ENCODE results near the gene RTP5.

The RTP5 gene

GRCh38 chr2:241853651-241854341, 15.7 kb upstream of the RTP5 start:
- Histone ChIP-seq H2AFZ (ENCODE audit: low read depth, low read length) (no peak overlapping the region), H4K20me1 (ENCODE audit: insufficient read depth, low read length) (0 out of 2 replicates have a peak, but pooled peaks cover 2% of the 10 kb centered on the region), H3K79me2 (ENCODE audit: insufficient read depth, low read length) (no peaks in the 10 kb centered on the region), H3K4me2 (ENCODE audit: insufficient read depth, low read length) (no peak overlapping the region), H3K27me3 (ENCODE audit: insufficient read depth, low read length, poor library complexity) (no peaks in the 10 kb centered on the region), H3K9ac (ENCODE audit: low read depth, low read length) (no peak overlapping the region), H3K4me1 (ENCODE audit: insufficient read depth, low read length) (peaks cover 3% of the 10 kb centered on the region), H3K36me3 (ENCODE audit: insufficient read depth, low read length) (no peaks in the 10 kb centered on the region), H3K9me3 (ENCODE audit: insufficient read depth, low read length, severe bottlenecking) (no peaks in the 10 kb centered on the region), H3K4me3 (ENCODE audit: low read depth in 1 of 2, low read length in 2 of 2) (no peak overlapping the region), H3K27ac (ENCODE audit: low read length) (no peak overlapping the region)
- ATAC-seq (ENCODE audit: insufficient read depth, low read depth), result no peak
- DNase-seq, result no peak
- no peak for TF ChIP-seq EZH2 (IDR thresholded peaks at IDR 0.05; ENCODE audit: borderline replicate concordance, low read depth, low read length, severe bottlenecking)
- TF ChIP-seq, protein P1, sequence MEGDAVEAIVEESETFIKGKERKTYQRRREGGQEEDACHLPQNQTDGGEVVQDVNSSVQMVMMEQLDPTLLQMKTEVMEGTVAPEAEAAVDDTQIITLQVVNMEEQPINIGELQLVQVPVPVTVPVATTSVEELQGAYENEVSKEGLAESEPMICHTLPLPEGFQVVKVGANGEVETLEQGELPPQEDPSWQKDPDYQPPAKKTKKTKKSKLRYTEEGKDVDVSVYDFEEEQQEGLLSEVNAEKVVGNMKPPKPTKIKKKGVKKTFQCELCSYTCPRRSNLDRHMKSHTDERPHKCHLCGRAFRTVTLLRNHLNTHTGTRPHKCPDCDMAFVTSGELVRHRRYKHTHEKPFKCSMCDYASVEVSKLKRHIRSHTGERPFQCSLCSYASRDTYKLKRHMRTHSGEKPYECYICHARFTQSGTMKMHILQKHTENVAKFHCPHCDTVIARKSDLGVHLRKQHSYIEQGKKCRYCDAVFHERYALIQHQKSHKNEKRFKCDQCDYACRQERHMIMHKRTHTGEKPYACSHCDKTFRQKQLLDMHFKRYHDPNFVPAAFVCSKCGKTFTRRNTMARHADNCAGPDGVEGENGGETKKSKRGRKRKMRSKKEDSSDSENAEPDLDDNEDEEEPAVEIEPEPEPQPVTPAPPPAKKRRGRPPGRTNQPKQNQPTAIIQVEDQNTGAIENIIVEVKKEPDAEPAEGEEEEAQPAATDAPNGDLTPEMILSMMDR (IDR thresholded peaks at IDR 0.05; ENCODE audit: borderline replicate concordance, extremely low read depth, low read length, poor library complexity, severe bottlenecking), result no peak

DNA sequence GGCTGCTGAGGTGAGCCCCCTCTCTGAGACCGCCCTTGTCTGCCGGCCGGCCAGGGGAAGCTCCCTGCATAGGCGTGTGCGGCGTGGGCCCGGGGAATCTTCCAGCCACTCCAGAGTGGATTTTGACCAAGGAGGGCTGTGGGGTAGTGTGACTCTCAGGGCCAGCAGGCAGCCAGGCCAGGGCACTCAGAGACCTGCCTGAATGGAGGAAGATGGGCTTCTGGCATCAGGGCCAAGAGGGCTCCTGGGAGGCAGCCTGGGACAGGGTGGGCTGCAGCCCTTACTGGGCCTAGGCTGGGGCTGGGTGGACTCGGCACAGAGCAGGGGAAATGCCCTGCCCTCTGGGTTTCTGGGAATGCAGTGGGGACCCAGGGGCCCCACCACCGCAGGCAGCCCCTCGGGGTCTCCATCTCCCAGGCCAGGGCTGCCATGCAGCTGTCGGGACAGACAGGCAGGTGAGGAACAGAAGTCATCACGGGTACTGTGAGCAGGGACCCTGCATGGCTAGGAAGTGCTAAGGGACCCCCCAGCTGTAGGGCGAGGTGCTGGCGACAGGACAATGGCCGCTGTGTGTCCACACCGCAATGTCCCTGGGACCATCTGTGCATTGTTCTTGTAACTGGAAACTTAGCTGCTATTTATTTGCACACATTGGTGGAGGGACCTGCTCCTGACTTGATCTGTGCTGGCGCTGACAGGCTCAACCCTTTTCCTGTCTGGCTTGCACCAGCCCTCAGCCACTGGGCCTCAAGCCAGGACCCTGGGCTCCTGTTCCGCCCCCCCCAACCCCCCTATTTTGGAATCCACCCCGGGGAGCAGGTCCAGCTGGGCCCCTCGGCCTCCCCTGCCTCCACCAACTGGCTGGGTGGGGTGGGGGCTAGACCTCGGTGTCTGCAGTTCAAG, 14.9 kb upstream of the RTP5 start:
- no peaks in the 10 kb centered on the region for H3K79me2 ChIP-seq (ENCODE audit: insufficient read depth, low read length)
- ATAC-seq (ENCODE audit: insufficient read depth, low read depth) (no peak), DNase-seq (no peak)
- H3K27me3 ChIP-seq (ENCODE audit: insufficient read depth, low read length, poor library complexity), result no peaks in the 10 kb centered on the region
- H3K4me3 ChIP-seq (ENCODE audit: low read depth in 1 of 2, low read length in 2 of 2), result no peak overlapping the region
- H3K9ac ChIP-seq (ENCODE audit: low read depth, low read length), result no peak overlapping the region
- no peak overlapping the region for H3K4me2 ChIP-seq (ENCODE audit: insufficient read depth, low read length)
- H4K20me1 ChIP-seq (ENCODE audit: insufficient read depth, low read length), result 0 out of 2 replicates have a peak, but pooled peaks cover 7% of the 10 kb centered on the region
- H3K4me1 ChIP-seq (ENCODE audit: insufficient read depth, low read length), result peaks cover 11% of the 10 kb centered on the region
- H3K36me3 ChIP-seq (ENCODE audit: insufficient read depth, low read length), result no peaks in the 10 kb centered on the region
- no peak overlapping the region for H2AFZ ChIP-seq (ENCODE audit: low read depth, low read length)
- no peaks in the 10 kb centered on the region for H3K9me3 ChIP-seq (ENCODE audit: insufficient read depth, low read length, severe bottlenecking)
- TF ChIP-seq, protein P1 (IDR thresholded peaks at IDR 0.05; ENCODE audit: borderline replicate concordance, extremely low read depth, low read length, poor library complexity, severe bottlenecking), result no peak
- no peak for TF ChIP-seq EZH2 (IDR thresholded peaks at IDR 0.05; ENCODE audit: borderline replicate concordance, low read depth, low read length, severe bottlenecking)
- H3K27ac ChIP-seq (ENCODE audit: low read length), result no peak overlapping the region

GRCh38 chr2:241855245-241855887, 14.2 kb upstream of the RTP5 start:
- Histone ChIP-seq H2AFZ (ENCODE audit: low read depth, low read length) (no peak overlapping the region), H3K36me3 (ENCODE audit: insufficient read depth, low read length) (no peaks in the 10 kb centered on the region), H3K9ac (ENCODE audit: low read depth, low read length) (no peak overlapping the region), H3K9me3 (ENCODE audit: insufficient read depth, low read length, severe bottlenecking) (no peaks in the 10 kb centered on the region), H4K20me1 (ENCODE audit: insufficient read depth, low read length) (0 out of 2 replicates have a peak, but pooled peaks cover 11% of the 10 kb centered on the region), H3K4me3 (ENCODE audit: low read depth in 1 of 2, low read length in 2 of 2) (no peak overlapping the region), H3K4me2 (ENCODE audit: insufficient read depth, low read length) (no peak overlapping the region), H3K4me1 (ENCODE audit: insufficient read depth, low read length) (peaks cover 19% of the 10 kb centered on the region), H3K27ac (ENCODE audit: low read length) (no peak overlapping the region), H3K79me2 (ENCODE audit: insufficient read depth, low read length) (no peaks in the 10 kb centered on the region), H3K27me3 (ENCODE audit: insufficient read depth, low read length, poor library complexity) (no peaks in the 10 kb centered on the region)
- no peak for TF ChIP-seq EZH2 (IDR thresholded peaks at IDR 0.05; ENCODE audit: borderline replicate concordance, low read depth, low read length, severe bottlenecking)
- TF ChIP-seq, protein P1 (IDR thresholded peaks at IDR 0.05; ENCODE audit: borderline replicate concordance, extremely low read depth, low read length, poor library complexity, severe bottlenecking), result no peak
- DNase-seq (no peak), ATAC-seq (ENCODE audit: insufficient read depth, low read depth) (no peak)
